ENCODE results near the gene CLCN6. TPM values are rescaled to one million over a fixed set of nuclear protein-coding genes. Genes with fewer than 3 reads are reported as not detected.
A peak's percentile ranks its signal among the peaks of the same experiment; 100 is the strongest.
"Not testable (repeated sequence)": the region's sequence is repeated elsewhere in the genome, so short reads cannot be mapped to it uniquely, and the experiment has no call there.

The CLCN6 gene
- total RNA-seq, 1 donor from 2014 or later, result 7.9 TPM

DNA sequence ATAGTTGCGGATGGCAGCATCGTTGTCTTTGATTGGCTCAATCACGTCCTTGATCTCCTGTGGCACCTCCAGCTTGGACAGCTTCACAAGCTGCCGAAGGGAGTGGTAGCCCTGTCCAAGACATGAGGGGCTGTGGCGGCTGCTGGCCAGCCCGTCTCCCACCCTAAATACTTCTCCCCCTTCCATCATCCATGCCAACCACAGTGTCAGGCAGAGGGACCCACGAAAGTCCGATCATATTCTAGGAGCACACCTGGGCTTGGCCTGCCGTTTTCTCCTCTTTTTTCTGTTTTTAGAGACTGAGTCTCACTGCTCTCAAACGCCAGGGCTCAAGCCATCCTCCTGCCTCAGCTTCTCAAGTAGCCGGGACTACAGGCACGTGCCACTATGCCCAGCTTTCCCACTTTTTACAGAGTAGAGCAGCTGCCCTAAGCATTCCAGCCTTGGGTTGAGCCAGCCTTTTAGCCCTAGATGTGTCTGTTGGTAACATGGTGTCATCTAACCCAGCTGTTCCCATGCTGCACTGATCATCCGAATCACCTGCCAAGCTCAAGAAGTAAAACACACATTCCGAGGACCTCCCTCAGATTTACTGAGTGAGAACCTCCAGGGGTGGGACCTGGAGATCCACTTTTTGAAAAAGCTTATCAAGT is 10.6 kb upstream of the CLCN6 start:
- no peak for DNase-seq (ENCODE audit: low spot score)

- DNase-seq (ENCODE audit: low spot score), result no peak
These were observed 9.8 kb upstream of the CLCN6 start for GRCh38 chr1:11796036-11796828.

- peak; percentile 47 for DNase-seq (ENCODE audit: low spot score)
These were observed 8.3 kb upstream of the CLCN6 start for GRCh38 chr1:11797525-11798216.

DNA sequence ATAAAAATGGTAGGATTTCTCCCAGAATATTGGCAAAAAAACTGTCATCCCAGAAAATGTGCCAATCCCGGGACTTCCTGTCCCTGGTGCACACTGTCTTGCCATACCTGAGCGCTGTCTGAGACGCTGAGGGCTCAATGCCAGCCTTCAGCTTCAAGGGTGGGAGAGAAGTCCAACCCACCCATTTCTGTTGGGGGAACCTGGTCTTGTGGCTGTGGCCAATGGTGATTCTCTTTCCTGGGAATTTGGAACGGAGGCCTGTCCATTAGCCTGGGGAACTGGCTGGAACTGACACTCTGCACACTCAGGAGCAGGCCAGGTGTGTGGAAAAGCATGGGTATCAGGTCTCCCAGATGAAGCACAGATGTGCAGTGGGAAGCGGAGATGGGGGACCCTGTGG is 6.9 kb upstream of the CLCN6 start:
- DNase-seq (ENCODE audit: low spot score), result no peak

GRCh38 chr1:11799896-11800295 is 6.1 kb upstream of the CLCN6 start:
- no peak for DNase-seq (ENCODE audit: low spot score)

- no peak for DNase-seq (ENCODE audit: low spot score)
These were observed 5.6 kb upstream of the CLCN6 start for GRCh38 chr1:11800391-11800755.

GRCh38 chr1:11800756-11801433 is 5.1 kb upstream of the CLCN6 start:
- DNase-seq (ENCODE audit: low spot score), result no peak

GRCh38 chr1:11802616-11802972 is 3.4 kb upstream of the CLCN6 start:
- peak; percentile 59 for DNase-seq (ENCODE audit: low spot score)

GRCh38 chr1:11802973-11803885 is 2.8 kb upstream of the CLCN6 start:
- DNase-seq (ENCODE audit: low spot score), result peak; percentile 99

GRCh38 chr1:11803924-11804665 is 1.9 kb upstream of the CLCN6 start:
- not testable (repeated sequence) for DNase-seq (ENCODE audit: low spot score)

GRCh38 chr1:11804666-11805421 is 1.1 kb upstream of the CLCN6 start:
- DNase-seq (ENCODE audit: low spot score), result peak; percentile 72

DNA sequence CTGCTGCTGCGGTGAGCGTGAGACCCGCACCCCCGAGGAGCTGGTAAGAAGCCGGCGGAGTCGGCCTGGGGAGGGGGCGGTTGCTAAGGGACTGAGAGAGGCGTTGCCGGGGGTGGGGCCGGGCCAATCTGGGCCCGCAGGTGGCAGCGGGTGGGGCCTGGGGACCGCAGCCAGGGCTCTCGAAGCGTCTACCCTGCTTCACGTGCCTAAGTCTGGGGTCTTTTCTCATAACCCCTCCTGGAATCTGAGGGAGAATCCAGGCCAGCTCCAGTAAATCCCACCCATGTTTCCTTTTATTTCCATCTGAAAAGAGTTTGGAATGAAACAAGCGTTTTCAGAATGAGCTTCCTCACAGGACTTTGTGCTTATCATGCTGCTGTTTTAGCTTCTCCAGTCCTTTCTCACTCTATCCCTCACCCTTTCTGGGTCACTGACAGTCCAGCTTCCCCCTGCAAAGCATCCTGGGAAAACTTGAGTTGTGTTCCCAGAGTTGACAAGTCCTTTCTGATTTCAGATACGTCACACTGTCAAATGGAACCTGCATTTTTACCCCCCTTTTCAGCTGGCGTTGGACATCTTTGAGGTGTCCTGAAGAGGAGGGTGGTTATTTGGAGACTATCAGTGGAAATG is 431 bp downstream of the CLCN6 start:
- DNase-seq (ENCODE audit: low spot score), result peak; percentile 54

GRCh38 chr1:11807133-11807532 is 1.1 kb downstream of the CLCN6 start:
- no peak for DNase-seq (ENCODE audit: low spot score)

DNA sequence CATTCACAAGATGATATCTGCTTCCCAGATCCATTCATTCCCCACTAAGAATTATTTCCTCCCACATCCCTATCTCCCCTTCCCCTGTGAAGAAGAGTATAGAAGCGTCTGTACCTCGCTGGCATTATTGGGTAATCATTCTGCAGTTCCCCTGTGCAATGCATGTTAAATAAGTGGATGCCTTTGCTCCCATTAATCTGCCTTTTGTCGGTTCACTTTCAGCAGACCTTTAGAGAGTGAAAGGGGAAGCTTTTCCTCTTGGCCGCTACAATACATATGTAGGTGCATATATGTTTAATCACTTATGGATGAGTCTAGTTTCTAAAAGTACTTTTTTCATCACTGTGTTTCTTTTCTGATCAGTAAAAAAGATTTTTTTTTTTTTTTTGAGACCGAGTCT is 7.0 kb downstream of the CLCN6 start:
- no peak for DNase-seq (ENCODE audit: low spot score)

GRCh38 chr1:11817192-11817591 is 11.2 kb downstream of the CLCN6 start:
- no peak for DNase-seq (ENCODE audit: low spot score)

DNA sequence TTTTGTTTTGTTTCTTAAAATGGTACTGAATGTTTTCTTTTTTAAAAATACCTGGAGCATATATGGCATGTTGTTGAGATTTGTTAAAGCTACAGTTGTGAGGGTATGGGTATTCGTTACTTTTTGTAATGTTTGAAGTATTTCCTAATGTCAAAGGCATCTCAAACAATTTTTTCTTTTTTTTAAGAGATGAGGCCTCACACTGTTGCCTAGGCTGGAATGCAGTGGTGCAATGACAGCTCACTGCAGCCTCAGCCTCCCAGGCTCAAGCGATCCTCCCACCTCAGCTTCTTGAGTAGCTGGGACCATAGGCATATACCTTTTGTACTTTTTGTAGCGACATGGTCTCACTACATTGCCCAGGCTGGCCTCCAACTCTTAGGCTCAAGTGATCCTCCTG is 16.1 kb downstream of the CLCN6 start:
- no peak for DNase-seq (ENCODE audit: low spot score)

GRCh38 chr1:11823366-11824137 is 17.6 kb downstream of the CLCN6 start:
- no peak for DNase-seq (ENCODE audit: low spot score)

GRCh38 chr1:11825131-11825530 is 19.1 kb downstream of the CLCN6 start:
- DNase-seq (ENCODE audit: low spot score), result no peak

Data from umbilical cord (tissue), 2 donors.